K562 (cell line): ENCODE results near the gene HGD. TPM values are rescaled to one million over a fixed set of nuclear protein-coding genes. Genes with fewer than 3 reads are reported as not detected.

Source experiments
- JUND ChIP-seq, 2 experiments: IDR thresholded peaks; 2 replicates in 1 of 2; 3 replicates in 1 of 2; pipeline ENCODE4 v1.6.1; 2011; ENCODE audit warnings: borderline replicate concordance in 2 of 2, low read depth in 2 of 2, low read length in 2 of 2, improper control_type of control experiment in 1 of 2, missing biosample characterization in 1 of 2, missing genetic modification characterization in 1 of 2, missing genetic modification reagents in 1 of 2
- NFATC3 ChIP-seq: fragments of 450-650 bp; IDR thresholded peaks from 2 replicates; pipeline ENCODE4 v1.6.1; 2017; ENCODE audit warnings: mild to moderate bottlenecking
- NR2C2 ChIP-seq, 2 experiments: fragments of 200-800 bp in 1 of 2; sonication (Bioruptor generic) in 1 of 2; sonication (generic) in 1 of 2; formaldehyde crosslinking in 1 of 2; IDR thresholded peaks; 2 replicates each; pipeline versions ENCODE4 v1.6.1 to v1.8.0; 2016 to 2022; ENCODE audit warnings: mild to moderate bottlenecking in 1 of 2, missing compliant biosample characterization in 1 of 2, missing genetic modification characterization in 1 of 2, missing genetic modification reagents in 1 of 2
- POU5F1 ChIP-seq: fragments of 150-350 bp; IDR thresholded peaks from 2 replicates; pipeline ENCODE4 v1.6.1; 2014; ENCODE audit warnings: borderline replicate concordance, low read length, low read depth, mild to moderate bottlenecking; ENCODE audit not compliant: partially characterized antibody
- PRMT5 ChIP-seq: sonication (generic); formaldehyde crosslinking; IDR thresholded peaks from 2 replicates; pipeline ENCODE4 v1.5.0; 2020; ENCODE audit warnings: missing genetic modification reagents
- SMARCA5 ChIP-seq: fragments of 450-650 bp; IDR thresholded peaks from 2 replicates; pipeline ENCODE4 v1.6.1; 2016
- SMARCC2 ChIP-seq: fragments of 450-650 bp; IDR thresholded peaks from 2 replicates; pipeline ENCODE4 v1.6.1; 2017; ENCODE audit warnings: antibody characterized with exemption, moderate library complexity, mild to moderate bottlenecking, low read depth
- polyA plus RNA-seq, 8 experiments: library from polyadenylated mRNA; depleted of rRNA in 4 of 8; stranded (reverse) in 5 of 8; unstranded in 3 of 8; fragments of >200 nt; fragmentation: Nextera tagmentation in 2 of 8; fragmentation: Illumina TruSeq in 1 of 8; extraction: Ambion mirVana in 2 of 8; extraction: Trizol in 1 of 8; gene quantifications; 2 replicates each; pipeline versions ENCODE4 v1.2.1 to v1.2.3, GENCODE V29; 2011 to 2014; ENCODE audit warnings: inconsistent platforms in 1 of 8, missing spikeins in 1 of 8
- total RNA-seq, 7 experiments: library from RNA; depleted of rRNA in 6 of 7; stranded (reverse); fragments of >200 nt in 6 of 7; fragmentation: Illumina TruSeq in 2 of 7; extraction: Trizol in 2 of 7; gene quantifications; 2 replicates each; pipeline versions ENCODE4 v1.2.1 to v1.2.3, GENCODE V29; 2011 to 2021; ENCODE audit warnings: low replicate concordance in 1 of 7
- TF ChIP-seq, protein P1 (sequence below): sonication (generic); formaldehyde crosslinking; IDR thresholded peaks from 2 replicates; pipeline ENCODE4 v1.8.0; 2023; ENCODE audit warnings: missing genetic modification reagents, mild to moderate bottlenecking, borderline replicate concordance
- TF ChIP-seq, protein P2 (sequence below): fragments of 450-650 bp; IDR thresholded peaks from one replicate; pipeline ENCODE4 v1.6.1; 2018; ENCODE audit warnings: mild to moderate bottlenecking, moderate library complexity; ENCODE audit not compliant: partially characterized antibody
- TF ChIP-seq, protein P3 (sequence below), 2 experiments: fragments of 450-650 bp in 1 of 2; IDR thresholded peaks; 2 replicates each; pipeline ENCODE4 v1.6.1; 2011 to 2017; ENCODE audit warnings: low read depth in 2 of 2, antibody characterized with exemption in 1 of 2, borderline replicate concordance in 1 of 2, low read length in 1 of 2, mild to moderate bottlenecking in 1 of 2, mixed read lengths in 1 of 2; ENCODE audit not compliant: control insufficient read depth in 1 of 2
- TF ChIP-seq, protein P4 (sequence below): fragments of 450-650 bp; formaldehyde crosslinking; IDR thresholded peaks from 2 replicates; pipeline ENCODE4 v1.4.0; 2020; ENCODE audit warnings: mild to moderate bottlenecking, moderate library complexity

HGD gene
- total and polyA plus RNA-seq, 9 of the 15 experiments (the other 6 are each of a cell fraction or from before 2014, with no cell fraction given) = 0.08 to 0.25 (median 0.17) TPM; not detected in 4

DNA sequence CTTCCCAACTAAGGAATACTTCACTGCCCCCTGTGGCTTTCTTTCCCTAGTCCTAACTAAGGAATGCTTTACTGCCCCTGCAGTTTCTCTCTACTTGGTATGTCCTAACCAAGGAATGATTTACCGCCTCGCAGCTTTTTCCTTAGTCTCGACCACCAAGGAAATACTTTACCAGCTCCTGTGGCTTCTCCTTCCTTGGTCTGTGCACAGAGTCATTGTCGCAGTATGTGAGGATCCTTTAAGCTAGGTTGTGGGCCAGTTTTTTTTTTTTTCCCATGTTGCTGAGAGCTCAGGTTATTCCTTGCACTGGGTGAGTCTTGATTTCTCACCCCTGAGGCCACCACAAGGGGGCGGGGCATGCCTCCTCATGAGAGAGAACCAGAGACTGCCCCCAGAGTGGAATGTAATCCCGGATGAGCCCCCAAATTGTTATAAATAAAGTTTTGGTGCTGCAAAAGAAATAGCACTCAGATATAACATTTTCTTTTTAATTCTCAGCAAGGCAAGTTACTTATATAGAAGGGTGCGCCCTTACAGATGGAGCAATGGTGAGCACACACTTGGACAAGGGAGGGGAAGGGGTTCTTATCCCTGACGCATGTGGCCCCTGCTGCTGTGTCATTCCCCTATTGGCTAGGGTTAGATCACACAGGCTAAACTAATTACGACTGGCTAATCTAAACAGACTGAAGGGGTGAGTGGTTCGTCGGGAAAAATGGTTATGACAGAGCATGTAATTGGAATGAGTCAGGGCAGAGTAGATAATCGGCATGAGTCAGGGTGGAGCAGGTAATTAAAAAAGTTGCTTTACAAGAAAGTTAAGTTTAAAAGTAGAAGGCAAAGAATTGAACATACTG lies 58.9 kb downstream of the HGD start (continued):
- TF ChIP-seq, protein P1, sequence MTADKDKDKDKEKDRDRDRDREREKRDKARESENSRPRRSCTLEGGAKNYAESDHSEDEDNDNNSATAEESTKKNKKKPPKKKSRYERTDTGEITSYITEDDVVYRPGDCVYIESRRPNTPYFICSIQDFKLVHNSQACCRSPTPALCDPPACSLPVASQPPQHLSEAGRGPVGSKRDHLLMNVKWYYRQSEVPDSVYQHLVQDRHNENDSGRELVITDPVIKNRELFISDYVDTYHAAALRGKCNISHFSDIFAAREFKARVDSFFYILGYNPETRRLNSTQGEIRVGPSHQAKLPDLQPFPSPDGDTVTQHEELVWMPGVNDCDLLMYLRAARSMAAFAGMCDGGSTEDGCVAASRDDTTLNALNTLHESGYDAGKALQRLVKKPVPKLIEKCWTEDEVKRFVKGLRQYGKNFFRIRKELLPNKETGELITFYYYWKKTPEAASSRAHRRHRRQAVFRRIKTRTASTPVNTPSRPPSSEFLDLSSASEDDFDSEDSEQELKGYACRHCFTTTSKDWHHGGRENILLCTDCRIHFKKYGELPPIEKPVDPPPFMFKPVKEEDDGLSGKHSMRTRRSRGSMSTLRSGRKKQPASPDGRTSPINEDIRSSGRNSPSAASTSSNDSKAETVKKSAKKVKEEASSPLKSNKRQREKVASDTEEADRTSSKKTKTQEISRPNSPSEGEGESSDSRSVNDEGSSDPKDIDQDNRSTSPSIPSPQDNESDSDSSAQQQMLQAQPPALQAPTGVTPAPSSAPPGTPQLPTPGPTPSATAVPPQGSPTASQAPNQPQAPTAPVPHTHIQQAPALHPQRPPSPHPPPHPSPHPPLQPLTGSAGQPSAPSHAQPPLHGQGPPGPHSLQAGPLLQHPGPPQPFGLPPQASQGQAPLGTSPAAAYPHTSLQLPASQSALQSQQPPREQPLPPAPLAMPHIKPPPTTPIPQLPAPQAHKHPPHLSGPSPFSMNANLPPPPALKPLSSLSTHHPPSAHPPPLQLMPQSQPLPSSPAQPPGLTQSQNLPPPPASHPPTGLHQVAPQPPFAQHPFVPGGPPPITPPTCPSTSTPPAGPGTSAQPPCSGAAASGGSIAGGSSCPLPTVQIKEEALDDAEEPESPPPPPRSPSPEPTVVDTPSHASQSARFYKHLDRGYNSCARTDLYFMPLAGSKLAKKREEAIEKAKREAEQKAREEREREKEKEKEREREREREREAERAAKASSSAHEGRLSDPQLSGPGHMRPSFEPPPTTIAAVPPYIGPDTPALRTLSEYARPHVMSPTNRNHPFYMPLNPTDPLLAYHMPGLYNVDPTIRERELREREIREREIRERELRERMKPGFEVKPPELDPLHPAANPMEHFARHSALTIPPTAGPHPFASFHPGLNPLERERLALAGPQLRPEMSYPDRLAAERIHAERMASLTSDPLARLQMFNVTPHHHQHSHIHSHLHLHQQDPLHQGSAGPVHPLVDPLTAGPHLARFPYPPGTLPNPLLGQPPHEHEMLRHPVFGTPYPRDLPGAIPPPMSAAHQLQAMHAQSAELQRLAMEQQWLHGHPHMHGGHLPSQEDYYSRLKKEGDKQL (CRISPR knock-in tag) = no peak
- no peak for TF ChIP-seq POU5F1
- no peak for TF ChIP-seq SMARCA5
- no peak for TF ChIP-seq NFATC3
- no peak for TF ChIP-seq NR2C2 (CRISPR knock-in tag; IDR thresholded peaks at IDR 0.05)
- TF ChIP-seq NR2C2 (tag; IDR thresholded peaks at IDR 0.05) = peak; percentile 13; the same call in 1 of the 2 replicates
- TF ChIP-seq, protein P2, sequence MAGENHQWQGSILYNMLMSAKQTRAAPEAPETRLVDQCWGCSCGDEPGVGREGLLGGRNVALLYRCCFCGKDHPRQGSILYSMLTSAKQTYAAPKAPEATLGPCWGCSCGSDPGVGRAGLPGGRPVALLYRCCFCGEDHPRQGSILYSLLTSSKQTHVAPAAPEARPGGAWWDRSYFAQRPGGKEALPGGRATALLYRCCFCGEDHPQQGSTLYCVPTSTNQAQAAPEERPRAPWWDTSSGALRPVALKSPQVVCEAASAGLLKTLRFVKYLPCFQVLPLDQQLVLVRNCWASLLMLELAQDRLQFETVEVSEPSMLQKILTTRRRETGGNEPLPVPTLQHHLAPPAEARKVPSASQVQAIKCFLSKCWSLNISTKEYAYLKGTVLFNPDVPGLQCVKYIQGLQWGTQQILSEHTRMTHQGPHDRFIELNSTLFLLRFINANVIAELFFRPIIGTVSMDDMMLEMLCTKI = no peak
- no peak for TF ChIP-seq PRMT5 (CRISPR knock-in tag)
- TF ChIP-seq, protein P3, sequence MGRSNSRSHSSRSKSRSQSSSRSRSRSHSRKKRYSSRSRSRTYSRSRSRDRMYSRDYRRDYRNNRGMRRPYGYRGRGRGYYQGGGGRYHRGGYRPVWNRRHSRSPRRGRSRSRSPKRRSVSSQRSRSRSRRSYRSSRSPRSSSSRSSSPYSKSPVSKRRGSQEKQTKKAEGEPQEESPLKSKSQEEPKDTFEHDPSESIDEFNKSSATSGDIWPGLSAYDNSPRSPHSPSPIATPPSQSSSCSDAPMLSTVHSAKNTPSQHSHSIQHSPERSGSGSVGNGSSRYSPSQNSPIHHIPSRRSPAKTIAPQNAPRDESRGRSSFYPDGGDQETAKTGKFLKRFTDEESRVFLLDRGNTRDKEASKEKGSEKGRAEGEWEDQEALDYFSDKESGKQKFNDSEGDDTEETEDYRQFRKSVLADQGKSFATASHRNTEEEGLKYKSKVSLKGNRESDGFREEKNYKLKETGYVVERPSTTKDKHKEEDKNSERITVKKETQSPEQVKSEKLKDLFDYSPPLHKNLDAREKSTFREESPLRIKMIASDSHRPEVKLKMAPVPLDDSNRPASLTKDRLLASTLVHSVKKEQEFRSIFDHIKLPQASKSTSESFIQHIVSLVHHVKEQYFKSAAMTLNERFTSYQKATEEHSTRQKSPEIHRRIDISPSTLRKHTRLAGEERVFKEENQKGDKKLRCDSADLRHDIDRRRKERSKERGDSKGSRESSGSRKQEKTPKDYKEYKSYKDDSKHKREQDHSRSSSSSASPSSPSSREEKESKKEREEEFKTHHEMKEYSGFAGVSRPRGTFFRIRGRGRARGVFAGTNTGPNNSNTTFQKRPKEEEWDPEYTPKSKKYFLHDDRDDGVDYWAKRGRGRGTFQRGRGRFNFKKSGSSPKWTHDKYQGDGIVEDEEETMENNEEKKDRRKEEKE (IDR thresholded peaks at IDR 0.05; ENCODE audit: borderline replicate concordance in 1 of 2, control insufficient read depth in 1 of 2, low read depth in 2 of 2, low read length in 1 of 2) = no peak
- TF ChIP-seq, protein P4, sequence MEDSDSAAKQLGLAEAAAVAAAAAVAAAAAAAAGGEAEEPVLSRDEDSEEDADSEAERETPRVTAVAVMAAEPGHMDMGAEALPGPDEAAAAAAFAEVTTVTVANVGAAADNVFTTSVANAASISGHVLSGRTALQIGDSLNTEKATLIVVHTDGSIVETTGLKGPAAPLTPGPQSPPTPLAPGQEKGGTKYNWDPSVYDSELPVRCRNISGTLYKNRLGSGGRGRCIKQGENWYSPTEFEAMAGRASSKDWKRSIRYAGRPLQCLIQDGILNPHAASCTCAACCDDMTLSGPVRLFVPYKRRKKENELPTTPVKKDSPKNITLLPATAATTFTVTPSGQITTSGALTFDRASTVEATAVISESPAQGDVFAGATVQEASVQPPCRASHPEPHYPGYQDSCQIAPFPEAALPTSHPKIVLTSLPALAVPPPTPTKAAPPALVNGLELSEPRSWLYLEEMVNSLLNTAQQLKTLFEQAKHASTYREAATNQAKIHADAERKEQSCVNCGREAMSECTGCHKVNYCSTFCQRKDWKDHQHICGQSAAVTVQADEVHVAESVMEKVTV (CRISPR knock-in tag) = 0 out of 2 replicates have a peak, but pooled peaks have one; percentile 32
- TF ChIP-seq JUND (IDR thresholded peaks at IDR 0.05; ENCODE audit: borderline replicate concordance, low read depth, low read length) = peak; percentile 86
- TF ChIP-seq JUND (tag; IDR thresholded peaks at IDR 0.05; ENCODE audit: borderline replicate concordance, low read depth, low read length) = peak; percentile 70
- TF ChIP-seq SMARCC2 = no peak
